GM12878 (cell line): Measurements from ENCODE around the gene MYCN. TPM values are rescaled to one million over a fixed set of nuclear protein-coding genes. Genes with fewer than 3 reads are reported as not detected.

Experiments
- ATAC-seq: fragments of 200-7000 bp; cut with Tn5 transposase; 3 replicates; pipeline ENCODE4 v1.9.1; 2020; ENCODE audit warnings: mild to moderate bottlenecking, moderate library complexity
- BruUV-seq: library from RNA; stranded (reverse); fragments of 400-500 nt; replicated peaks from 2 replicates; lab custom pipeline; 2021; lab: Mats Ljungman, UMichigan
- CTCF ChIA-PET: fragments of 300-600 bp; sonication (Branson Sonifier 250); formaldehyde crosslinking; extraction: SDS; loops from one replicate; lab custom pipeline; 2021; ENCODE audit warnings: inconsistent platforms; lab: Yijun Ruan, JAX
- POLR2A ChIA-PET: fragments of 350-600 bp; formaldehyde crosslinking; extraction: SDS; loops from one replicate; lab custom pipeline; 2021; ENCODE audit warnings: inconsistent platforms; lab: Charles Lee
- RAD21 ChIA-PET: fragments of 300-600 bp; sonication (Branson Sonifier 250); formaldehyde crosslinking; loops from one replicate; lab custom pipeline; 2023; ENCODE audit warnings: antibody characterized with exemption; ENCODE audit not compliant: unreplicated experiment; lab: Charles Lee
- SMC1A ChIA-PET: fragments of 300-600 bp; sonication (Branson Sonifier 250); formaldehyde crosslinking; loops from one replicate; lab custom pipeline; 2023; ENCODE audit not compliant: unreplicated experiment, uncharacterized antibody; lab: Charles Lee
- DNase-seq: peaks from one replicate; pipeline ENCODE4 v3.0.0-alpha.2; 2011; ENCODE audit warnings: low read depth, low spot score
- FAIRE-seq: peaks from 3 replicates; lab custom pipeline; 2011; peaks lifted over from hg19 to GRCh38; lab: Jason Lieb, UNC
- H2AFZ ChIP-seq: 2 replicates; pipeline ENCODE4 v1.6.0; 2011; ENCODE audit warnings: low read depth, low read length, control low read depth; ENCODE audit not compliant: control insufficient read depth
- H3K27ac ChIP-seq: 2 replicates; pipeline ENCODE4 v1.5.1; 2011; ENCODE audit warnings: control low read depth; ENCODE audit not compliant: control insufficient read depth, insufficient read depth
- H3K27me3 ChIP-seq, 2 experiments: replicated peaks in 1 of 2; 2 replicates each; pipeline versions ENCODE4 v1.6.0 to v1.6.1; 2011; ENCODE audit warnings: low read length in 1 of 2; ENCODE audit not compliant: control insufficient read depth in 2 of 2, insufficient read depth in 2 of 2
- H3K36me3 ChIP-seq, 2 experiments: 2 replicates each; pipeline ENCODE4 v1.5.1; 2011; ENCODE audit warnings: low read length in 1 of 2; ENCODE audit not compliant: control insufficient read depth in 2 of 2, insufficient read depth in 2 of 2
- H3K4me1 ChIP-seq: 2 replicates; pipeline ENCODE4 v1.6.1; 2011; ENCODE audit warnings: mild to moderate bottlenecking, low read length, moderate library complexity, mixed read lengths; ENCODE audit not compliant: control insufficient read depth, insufficient read depth
- H3K4me2 ChIP-seq: 2 replicates; pipeline ENCODE4 v1.6.0; 2011; ENCODE audit warnings: control low read depth; ENCODE audit not compliant: control insufficient read depth, insufficient read depth
- H3K4me3 ChIP-seq: fragments of 200-600 bp; sonication (generic); 2 replicates; pipeline ENCODE4 v1.5.1; 2016
- H3K79me2 ChIP-seq: 2 replicates; pipeline ENCODE4 v1.6.0; 2011; ENCODE audit warnings: low read length; ENCODE audit not compliant: control insufficient read depth, insufficient read depth
- H3K9ac ChIP-seq: 2 replicates; pipeline ENCODE4 v1.8.0; 2011; ENCODE audit warnings: low read length, control low read depth, mixed read lengths; ENCODE audit not compliant: control insufficient read depth, insufficient read depth
- H3K9me3 ChIP-seq: replicated peaks from 3 replicates; pipeline ENCODE4 v1.5.1; 2011; ENCODE audit warnings: mild to moderate bottlenecking, low read length; ENCODE audit not compliant: control insufficient read depth, insufficient read depth
- H4K20me1 ChIP-seq: 2 replicates; pipeline ENCODE4 v1.6.0; 2011; ENCODE audit not compliant: control insufficient read depth, insufficient read depth
- ATF2 ChIP-seq: IDR thresholded peaks from 2 replicates; pipeline ENCODE4 v1.6.1; 2012; ENCODE audit warnings: low read length, inconsistent platforms
- BHLHE40 ChIP-seq, 2 experiments: fragments of 450-650 bp in 1 of 2; IDR thresholded peaks; 2 replicates each; pipeline ENCODE4 v1.6.1; 2011 to 2017; ENCODE audit warnings: low read depth in 2 of 2, borderline replicate concordance in 1 of 2, improper control_type of control experiment in 1 of 2, low read length in 1 of 2, mild to moderate bottlenecking in 1 of 2
- CEBPB ChIP-seq, 2 experiments: fragments of 150-350 bp in 1 of 2; IDR thresholded peaks; 2 replicates each; pipeline ENCODE4 v1.6.1; 2012 to 2014; ENCODE audit warnings: low read depth in 2 of 2, low read length in 2 of 2, borderline replicate concordance in 1 of 2, inconsistent platforms in 1 of 2
- GABPA ChIP-seq: IDR thresholded peaks from 2 replicates; pipeline ENCODE4 v1.6.1; 2014; ENCODE audit warnings: antibody characterized with exemption, low read depth, mild to moderate bottlenecking, inconsistent platforms
- HCFC1 ChIP-seq: fragments of 150-350 bp; IDR thresholded peaks from 2 replicates; pipeline ENCODE4 v1.6.1; 2014; ENCODE audit warnings: low read length
- IRF3 ChIP-seq: fragments of 450-650 bp; IDR thresholded peaks from 2 replicates; pipeline ENCODE4 v1.6.1; 2014; ENCODE audit warnings: mild to moderate bottlenecking
- IRF5 ChIP-seq: fragments of 450-650 bp; IDR thresholded peaks from 2 replicates; pipeline ENCODE4 v1.6.1; 2017; ENCODE audit warnings: borderline replicate concordance
- KDM1A ChIP-seq: fragments of 200-600 bp; sonication (generic); IDR thresholded peaks from 2 replicates; pipeline ENCODE4 v1.6.1; 2016; ENCODE audit warnings: borderline replicate concordance
- LARP7 ChIP-seq: fragments of 450-650 bp; IDR thresholded peaks from 2 replicates; pipeline ENCODE4 v1.6.1; 2017; ENCODE audit warnings: mild to moderate bottlenecking
- NFXL1 ChIP-seq: fragments of 450-650 bp; IDR thresholded peaks from 2 replicates; pipeline ENCODE4 v1.6.1; 2017; ENCODE audit warnings: antibody characterized with exemption, mild to moderate bottlenecking, borderline replicate concordance
- NR2C1 ChIP-seq: fragments of 450-650 bp; IDR thresholded peaks from 2 replicates; pipeline ENCODE4 v1.6.1; 2017; ENCODE audit warnings: antibody characterized with exemption, mild to moderate bottlenecking, moderate library complexity
- NRF1 ChIP-seq: conservative IDR thresholded peaks from 2 replicates; pipeline ENCODE4 v1.6.1; 2011; ENCODE audit warnings: mild to moderate bottlenecking, low read depth, low read length, improper control_type of control experiment
- PML ChIP-seq: IDR thresholded peaks from 2 replicates; pipeline ENCODE4 v1.6.1; 2012; ENCODE audit warnings: low read length, inconsistent platforms
- RBBP5 ChIP-seq: fragments of 200-600 bp; sonication (generic); conservative IDR thresholded peaks from 2 replicates; pipeline ENCODE4 v1.6.1; 2016
- REST ChIP-seq: IDR thresholded peaks from 2 replicates; pipeline ENCODE4 v1.6.1; 2012; ENCODE audit warnings: mild to moderate bottlenecking, low read depth, low read length
- YBX1 ChIP-seq: fragments of 450-650 bp; IDR thresholded peaks from 2 replicates; pipeline ENCODE4 v1.6.1; 2016; ENCODE audit warnings: antibody characterized with exemption
- WGBS: methylation state at CpG from one replicate; pipeline ENCODE4 v1.1.6; 2016; ENCODE audit warnings: low lambda C conversion rate; ENCODE audit not compliant: insufficient replicate concordance, insufficient coverage; ENCODE audit errors: missing lambda C conversion rate; 5-methylcytosine and 5-hydroxymethylcytosine counted together
- in situ Hi-C: fragments of 300-500 bp; cut with MboI; formaldehyde crosslinking; loops from 9 replicates; pipeline ENCODE4 v1.14.3; 2018; ENCODE audit warnings: mixed read lengths
- intact Hi-C: fragments of 100-400 bp; cut with micrococcal nuclease; formaldehyde crosslinking; loops from one replicate; pipeline ENCODE4 v1.14.2; 2022; ENCODE audit not compliant: unreplicated experiment
- polyA plus RNA-seq, 11 experiments: library from polyadenylated mRNA; depleted of rRNA in 4 of 11; unstranded in 6 of 11; stranded (reverse) in 5 of 11; fragments of >200 nt; fragmentation: Nextera tagmentation in 4 of 11; fragmentation: Illumina TruSeq in 1 of 11; extraction: Ambion mirVana in 4 of 11; extraction: Trizol in 1 of 11; gene quantifications; 1 replicate in 1 of 11; 2 replicates in 10 of 11; pipeline versions ENCODE4 v1.2.1 to v1.2.3, GENCODE V29; 2011 to 2016; ENCODE audit warnings: inconsistent platforms in 2 of 11, missing spikeins in 2 of 11, low read depth in 1 of 11
- total RNA-seq, 4 experiments: library from RNA; depleted of rRNA in 3 of 4; stranded (reverse); fragments of >200 nt in 3 of 4; fragmentation: Illumina TruSeq in 1 of 4; extraction: Trizol in 1 of 4; gene quantifications; 2 replicates each; pipeline versions ENCODE4 v1.2.1 to v1.2.3, GENCODE V29; 2013 to 2021

Gene MYCN
- total and polyA plus RNA-seq, 10 of the 15 experiments (the other 5 are each of a cell fraction or from before 2014, with no cell fraction given): not detected

- TF ChIP-seq NRF1: no peak
- TF ChIP-seq HCFC1: no peak
- no peak for TF ChIP-seq KDM1A
- TF ChIP-seq REST: no peak
- TF ChIP-seq ATF2: no peak
These were observed 14.5 kb upstream of the MYCN start (continued) for GRCh38 chr2:15925819-15926218.

- H3K79me2 ChIP-seq: no peaks in the 10 kb centered on the region
- peaks cover 0 to 2% of the 10 kb centered on the region in 2 experiments; a peak in 1 of 4 replicates for H3K27me3 ChIP-seq
- intact Hi-C loops (no loop called here), in situ Hi-C loops (loop anchor here (25.0 kb wide), 1 partner anchor 836 kb away; no protein-coding TSS in a partner anchor)
- H3K9ac ChIP-seq: no peak overlapping the region
- SMC1A ChIA-PET: no interaction called here
- FAIRE-seq (no peak), ATAC-seq (no peak)
- no peaks in the 10 kb centered on the region for H4K20me1 ChIP-seq
- H3K4me3 ChIP-seq: no peak overlapping the region
- no peaks in the 10 kb centered on the region for H3K9me3 ChIP-seq
- 17% methylated on average over 7 of the region's 7 CpGs for WGBS
- BruUV-seq: no TSS peak
- no peaks in the 10 kb centered on the region for H3K4me1 ChIP-seq
- RAD21 ChIA-PET: no interaction called here
- no peak overlapping the region for H2AFZ ChIP-seq
- CTCF ChIA-PET: no interaction called here
- no peaks in the 10 kb centered on the region for H3K36me3 ChIP-seq
- no peak overlapping the region for H3K4me2 ChIP-seq
- POLR2A ChIA-PET: no interaction called here
- TF ChIP-seq BHLHE40 (IDR thresholded peaks at IDR 0.05; ENCODE audit: borderline replicate concordance in 1 of 2, low read depth in 2 of 2, low read length in 1 of 2) (no peak), CEBPB (IDR thresholded peaks at IDR 0.05; ENCODE audit: borderline replicate concordance in 1 of 2, low read depth in 2 of 2, low read length in 2 of 2) (no peak), IRF3 (no peak), RBBP5 (no peak), PML (no peak), NFXL1 (no peak), YBX1 (no peak), NR2C1 (no peak), IRF5 (no peak), GABPA (no peak), LARP7 (no peak)
- TF ChIP-seq, all 136 proteins: peak for 0
- DNase-seq: no peak
- no peak overlapping the region for H3K27ac ChIP-seq
These were observed 14.1 kb upstream of the MYCN start for GRCh38 chr2:15926252-15926651.
